Lower leg skin (tissue), 3 donors: Measurements from ENCODE around the gene TMEM254.

ENCODE experiments used
- POLR2A ChIP-seq, 2 donors: fragments of 450-650 bp; IDR thresholded peaks; one replicate each; pipeline ENCODE4 v1.6.1; 2016 to 2017; ENCODE audit warnings: antibody characterized with exemption in 2 of 2, mild to moderate bottlenecking in 1 of 2, moderate library complexity in 1 of 2
- TF ChIP-seq, protein P1 (sequence below), 3 donors: fragments of 450-650 bp; IDR thresholded peaks; one replicate each; pipeline ENCODE4 v1.5.1; 2016; ENCODE audit warnings: antibody characterized with exemption in 3 of 3, mild to moderate bottlenecking in 3 of 3, moderate library complexity in 2 of 3

GRCh38 chr10:80078448-80079311 is at the start of gene TMEM254:
- TF ChIP-seq, protein P1, sequence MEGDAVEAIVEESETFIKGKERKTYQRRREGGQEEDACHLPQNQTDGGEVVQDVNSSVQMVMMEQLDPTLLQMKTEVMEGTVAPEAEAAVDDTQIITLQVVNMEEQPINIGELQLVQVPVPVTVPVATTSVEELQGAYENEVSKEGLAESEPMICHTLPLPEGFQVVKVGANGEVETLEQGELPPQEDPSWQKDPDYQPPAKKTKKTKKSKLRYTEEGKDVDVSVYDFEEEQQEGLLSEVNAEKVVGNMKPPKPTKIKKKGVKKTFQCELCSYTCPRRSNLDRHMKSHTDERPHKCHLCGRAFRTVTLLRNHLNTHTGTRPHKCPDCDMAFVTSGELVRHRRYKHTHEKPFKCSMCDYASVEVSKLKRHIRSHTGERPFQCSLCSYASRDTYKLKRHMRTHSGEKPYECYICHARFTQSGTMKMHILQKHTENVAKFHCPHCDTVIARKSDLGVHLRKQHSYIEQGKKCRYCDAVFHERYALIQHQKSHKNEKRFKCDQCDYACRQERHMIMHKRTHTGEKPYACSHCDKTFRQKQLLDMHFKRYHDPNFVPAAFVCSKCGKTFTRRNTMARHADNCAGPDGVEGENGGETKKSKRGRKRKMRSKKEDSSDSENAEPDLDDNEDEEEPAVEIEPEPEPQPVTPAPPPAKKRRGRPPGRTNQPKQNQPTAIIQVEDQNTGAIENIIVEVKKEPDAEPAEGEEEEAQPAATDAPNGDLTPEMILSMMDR (IDR thresholded peaks at IDR 0.05): no peak
- no peak for TF ChIP-seq POLR2A (IDR thresholded peaks at IDR 0.05)
